OCI-LY7 (cell line): ENCODE measurements around the gene PRRX1. TPM values are rescaled to one million over a fixed set of nuclear protein-coding genes. Genes with fewer than 3 reads are reported as not detected.

ENCODE experiments used
- BruUV-seq: library from RNA; stranded (reverse); fragments of 400-500 nt; replicated peaks from 2 replicates; lab custom pipeline; 2021; lab: Mats Ljungman, UMichigan
- CTCF ChIA-PET: fragments of 300-600 bp; sonication (Branson Sonifier 250); formaldehyde crosslinking; loops from one replicate; lab custom pipeline; 2022; ENCODE audit warnings: antibody characterized with exemption; ENCODE audit not compliant: unreplicated experiment; lab: Charles Lee
- POLR2A ChIA-PET: fragments of 300-600 bp; sonication (Branson Sonifier 250); formaldehyde crosslinking; loops from one replicate; lab custom pipeline; 2022; ENCODE audit warnings: antibody characterized with exemption; lab: Charles Lee
- DNase-seq: peaks from one replicate; pipeline ENCODE4 v3.0.0-alpha.2; 2015; ENCODE audit warnings: low spot score
- H2AFZ ChIP-seq: fragments of 200-600 bp; sonication (generic), shearing (Covaris generic); 2 replicates; pipeline ENCODE4 v1.6.1; 2014; ENCODE audit warnings: mild to moderate bottlenecking, antibody characterized with exemption, low read length, moderate library complexity
- H3K27ac ChIP-seq: fragments of 200-600 bp; sonication (generic); 2 replicates; pipeline ENCODE4 v1.5.1; 2014; ENCODE audit warnings: mixed run types, low read depth, mild to moderate bottlenecking, moderate library complexity, low read length, inconsistent platforms; ENCODE audit not compliant: poor library complexity, severe bottlenecking
- H3K36me3 ChIP-seq: fragments of 200-600 bp; sonication (generic); 2 replicates; pipeline ENCODE4 v1.6.1; 2014; ENCODE audit warnings: mild to moderate bottlenecking, antibody characterized with exemption, low read length, moderate library complexity, mixed read lengths; ENCODE audit not compliant: insufficient read depth
- H3K4me1 ChIP-seq: fragments of 200-600 bp; sonication (generic); 2 replicates; pipeline ENCODE4 v1.5.1; 2014; ENCODE audit warnings: mild to moderate bottlenecking, low read length; ENCODE audit not compliant: insufficient read depth, poor library complexity, severe bottlenecking
- H3K4me2 ChIP-seq: fragments of 200-600 bp; sonication (generic); 2 replicates; pipeline ENCODE4 v1.6.1; 2014; ENCODE audit warnings: mild to moderate bottlenecking, low read length
- H3K4me3 ChIP-seq: fragments of 200-600 bp; sonication (generic); 2 replicates; pipeline ENCODE4 v1.5.1; 2014; ENCODE audit warnings: mild to moderate bottlenecking, low read depth, low read length; ENCODE audit not compliant: poor library complexity, severe bottlenecking
- H3K79me2 ChIP-seq: fragments of 200-600 bp; sonication (generic); 2 replicates; pipeline ENCODE4 v1.6.1; 2016; ENCODE audit warnings: low read depth, mild to moderate bottlenecking, low read length, moderate library complexity, mixed read lengths; ENCODE audit not compliant: insufficient read depth
- H3K9me2 ChIP-seq: fragments of 200-600 bp; sonication (generic); 2 replicates; pipeline ENCODE4 v1.6.1; 2016; ENCODE audit warnings: mild to moderate bottlenecking, low read length, mixed read lengths; ENCODE audit not compliant: insufficient read depth
- H3K9me3 ChIP-seq: fragments of 200-600 bp; sonication (generic); 2 replicates; pipeline ENCODE4 v1.6.1; 2014; ENCODE audit warnings: mild to moderate bottlenecking, mixed run types, low read length, mixed read lengths
- H4K20me1 ChIP-seq: fragments of 200-600 bp; sonication (generic); 2 replicates; pipeline ENCODE4 v1.6.1; 2014; ENCODE audit warnings: mild to moderate bottlenecking, antibody characterized with exemption, low read length, moderate library complexity, mixed read lengths; ENCODE audit not compliant: insufficient read depth
- CTCF ChIP-seq: fragments of 200-600 bp; sonication (generic); conservative IDR thresholded peaks from 2 replicates; pipeline ENCODE4 v1.5.1; 2014; ENCODE audit warnings: mild to moderate bottlenecking, antibody characterized with exemption, low read length, moderate library complexity, mixed read lengths
- EZH2phosphoT487 ChIP-seq: fragments of 200-600 bp; sonication (generic); IDR thresholded peaks from 2 replicates; pipeline ENCODE4 v1.6.1; 2018; ENCODE audit warnings: low read depth, borderline replicate concordance, mild to moderate bottlenecking, mixed run types, antibody characterized with exemption, low read length, moderate library complexity, mixed read lengths
- intact Hi-C: fragments of 100-400 bp; cut with micrococcal nuclease; formaldehyde crosslinking; loops from one replicate; pipeline ENCODE4 v1.10.0; 2022; ENCODE audit not compliant: unreplicated experiment
- total RNA-seq, 2 experiments: library from RNA; depleted of rRNA in 1 of 2; stranded (reverse); fragments of >200 nt in 1 of 2; shearing (Covaris generic) in 1 of 2; gene quantifications; 2 replicates each; pipeline ENCODE4 v1.2.3, GENCODE V29; 2014 to 2022

The PRRX1 gene
- total RNA-seq, 2 experiments from 2014 or later: not detected

- H3K79me2 ChIP-seq: no peaks in the 10 kb centered on the region
- no peak overlapping the region for H2AFZ ChIP-seq
- no peaks in the 10 kb centered on the region for H3K4me1 ChIP-seq
- no peaks in the 10 kb centered on the region for H3K36me3 ChIP-seq
- TF ChIP-seq EZH2phosphoT487 (no peak), CTCF (no peak)
- no peak overlapping the region for H3K4me2 ChIP-seq
- no peak for DNase-seq
- intact Hi-C loops: no loop called here
- CTCF ChIA-PET: no interaction called here
- H3K9me2 ChIP-seq: no peaks in the 10 kb centered on the region
- H3K27ac ChIP-seq: no peak overlapping the region
- POLR2A ChIA-PET: no interaction called here
- no peaks in the 10 kb centered on the region for H4K20me1 ChIP-seq
- no peaks in the 10 kb centered on the region for H3K9me3 ChIP-seq
- H3K4me3 ChIP-seq: no peak overlapping the region
- no TSS peak for BruUV-seq
Observed at GRCh38 chr1:170662561-170663403, 1.1 kb upstream of the PRRX1 start.

GRCh38 chr1:170663404-170664092 lies 383 bp upstream of the PRRX1 start:
- CTCF ChIA-PET: no interaction called here
- BruUV-seq: no TSS peak
- H3K4me2 ChIP-seq: no peak overlapping the region

More at GRCh38 chr1:170663404-170664092, 383 bp upstream of the PRRX1 start:
- H2AFZ ChIP-seq: no peak overlapping the region
- no peaks in the 10 kb centered on the region for H4K20me1 ChIP-seq
- H3K4me1 ChIP-seq: no peaks in the 10 kb centered on the region
- no peaks in the 10 kb centered on the region for H3K9me3 ChIP-seq
- H3K27ac ChIP-seq: no peak overlapping the region
- DNase-seq: no peak
- H3K36me3 ChIP-seq: no peaks in the 10 kb centered on the region
- H3K4me3 ChIP-seq: no peak overlapping the region
- no peaks in the 10 kb centered on the region for H3K79me2 ChIP-seq
- POLR2A ChIA-PET: no interaction called here
- no peaks in the 10 kb centered on the region for H3K9me2 ChIP-seq
- intact Hi-C loops: no loop called here
- TF ChIP-seq CTCF (no peak), EZH2phosphoT487 (no peak)
